Measurements from ENCODE around the gene KDM5B.

The KDM5B gene

DNA sequence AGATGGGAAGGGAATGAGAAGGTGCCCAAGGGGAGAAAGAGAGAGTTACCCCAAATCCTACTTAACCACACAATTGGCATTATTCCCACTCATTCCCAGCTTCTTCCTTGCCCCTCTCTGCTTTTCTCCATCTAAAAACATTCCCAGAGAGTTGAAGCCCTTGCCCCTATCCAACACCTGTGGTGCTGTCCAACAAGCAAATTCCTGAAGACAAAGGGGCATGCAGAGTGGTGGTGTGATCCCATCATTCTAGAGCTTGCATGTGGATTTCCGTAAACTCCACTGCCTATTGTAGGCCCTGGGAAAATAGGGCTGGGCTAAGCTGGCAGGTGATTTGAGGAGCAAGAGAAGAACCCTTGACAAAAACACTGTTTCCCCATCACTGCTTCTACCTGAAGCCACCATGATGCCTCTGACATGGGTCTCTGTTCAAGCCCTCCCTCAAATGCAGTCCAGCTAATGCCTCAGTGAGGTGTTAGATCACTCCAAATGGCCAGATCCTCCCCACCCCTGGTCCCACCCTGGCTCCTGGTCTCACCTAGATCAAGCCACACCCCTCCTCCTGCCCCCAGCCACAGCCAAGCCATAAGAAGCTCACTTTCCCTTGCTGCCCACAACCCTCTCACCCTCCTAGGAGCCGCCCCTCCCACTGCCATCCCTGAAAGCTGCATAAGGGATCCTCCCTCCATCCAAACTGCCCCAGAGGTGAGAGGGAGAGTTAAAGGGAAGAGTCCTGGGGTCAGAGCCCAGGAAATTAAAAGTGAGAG lies 127.5 kb downstream of the KDM5B start:
- DNase-seq (ENCODE audit: low read depth), result no peak
- H3K4me3 ChIP-seq (replicated peaks; ENCODE audit: low read depth, low read length), result no peak overlapping the region
- TF ChIP-seq, protein P1, sequence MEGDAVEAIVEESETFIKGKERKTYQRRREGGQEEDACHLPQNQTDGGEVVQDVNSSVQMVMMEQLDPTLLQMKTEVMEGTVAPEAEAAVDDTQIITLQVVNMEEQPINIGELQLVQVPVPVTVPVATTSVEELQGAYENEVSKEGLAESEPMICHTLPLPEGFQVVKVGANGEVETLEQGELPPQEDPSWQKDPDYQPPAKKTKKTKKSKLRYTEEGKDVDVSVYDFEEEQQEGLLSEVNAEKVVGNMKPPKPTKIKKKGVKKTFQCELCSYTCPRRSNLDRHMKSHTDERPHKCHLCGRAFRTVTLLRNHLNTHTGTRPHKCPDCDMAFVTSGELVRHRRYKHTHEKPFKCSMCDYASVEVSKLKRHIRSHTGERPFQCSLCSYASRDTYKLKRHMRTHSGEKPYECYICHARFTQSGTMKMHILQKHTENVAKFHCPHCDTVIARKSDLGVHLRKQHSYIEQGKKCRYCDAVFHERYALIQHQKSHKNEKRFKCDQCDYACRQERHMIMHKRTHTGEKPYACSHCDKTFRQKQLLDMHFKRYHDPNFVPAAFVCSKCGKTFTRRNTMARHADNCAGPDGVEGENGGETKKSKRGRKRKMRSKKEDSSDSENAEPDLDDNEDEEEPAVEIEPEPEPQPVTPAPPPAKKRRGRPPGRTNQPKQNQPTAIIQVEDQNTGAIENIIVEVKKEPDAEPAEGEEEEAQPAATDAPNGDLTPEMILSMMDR (IDR thresholded peaks at IDR 0.05; ENCODE audit: low read length, missing control alignments), result no peak

DNA sequence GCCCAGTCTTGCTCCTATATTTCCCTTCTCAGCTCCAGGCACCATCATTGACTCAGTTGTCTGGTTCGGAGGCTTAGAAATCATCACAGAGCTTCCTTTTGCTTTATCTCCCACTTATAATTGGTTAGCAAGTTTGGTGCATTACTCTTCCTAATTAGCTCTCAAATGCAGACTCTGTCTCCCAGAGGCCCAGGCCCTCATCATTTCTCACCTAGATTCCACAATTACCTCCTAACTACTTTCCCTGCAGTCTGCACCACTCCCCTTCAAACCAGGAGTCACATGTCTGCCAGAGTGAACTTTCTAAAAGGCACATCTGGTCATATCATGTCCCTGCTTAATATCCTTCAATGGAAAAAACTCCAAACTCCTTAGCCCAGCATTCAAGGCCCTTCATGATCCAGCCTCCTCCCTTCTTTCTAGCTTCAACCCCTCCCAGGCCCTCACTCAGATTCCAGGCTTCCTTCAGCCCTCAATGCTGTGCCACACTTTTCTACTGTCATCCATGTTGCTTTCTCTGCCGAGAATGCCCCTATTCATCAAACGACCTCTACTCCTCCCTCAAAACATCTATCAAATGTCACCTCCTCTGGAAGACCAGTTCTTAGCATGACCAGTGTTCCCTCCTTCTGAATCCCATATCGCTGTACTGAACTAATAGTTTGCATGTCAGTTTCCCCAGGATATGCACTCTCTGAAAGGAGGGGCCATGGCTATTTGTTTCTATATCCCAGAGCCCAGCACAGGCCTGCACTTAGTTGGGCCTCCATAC lies 128.6 kb downstream of the KDM5B start:
- DNase-seq (ENCODE audit: low read depth), result no peak
- no peak overlapping the region for H3K4me3 ChIP-seq (replicated peaks; ENCODE audit: low read depth, low read length)
- TF ChIP-seq, protein P1 (IDR thresholded peaks at IDR 0.05; ENCODE audit: low read length, missing control alignments), result no peak

DNA sequence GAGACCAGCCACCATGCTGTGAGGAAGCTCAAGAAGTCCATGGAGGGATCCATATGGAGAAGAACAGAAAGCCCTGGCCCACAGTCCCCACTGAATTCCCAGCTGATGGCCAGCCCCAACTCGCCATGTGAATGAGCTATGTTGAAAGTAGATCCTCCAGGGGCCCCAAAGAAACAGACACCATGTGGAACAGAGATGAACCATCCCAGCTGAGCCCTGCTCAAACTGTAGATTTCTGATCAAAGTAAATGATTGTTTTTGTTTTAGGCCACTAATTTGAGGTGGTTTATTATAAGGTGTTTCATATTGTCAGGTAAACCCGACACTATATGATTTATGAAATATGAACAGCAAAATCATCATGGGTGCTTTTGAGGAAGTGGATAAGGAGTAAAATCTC lies 130.8 kb downstream of the KDM5B start:
- DNase-seq (ENCODE audit: low read depth), result no peak
- TF ChIP-seq, protein P1 (IDR thresholded peaks at IDR 0.05; ENCODE audit: low read length, missing control alignments), result no peak
- no peak overlapping the region for H3K4me3 ChIP-seq (replicated peaks; ENCODE audit: low read depth, low read length)

Data from fibroblast of pulmonary artery (primary cell).